Gastrocnemius medialis (tissue), 4 donors: ENCODE measurements around the gene KCNJ9. TPM values are rescaled to one million over a fixed set of nuclear protein-coding genes. Genes with fewer than 3 reads are reported as not detected.

Source experiments
- ATAC-seq, 2 donors: fragments of 150-250 bp; one replicate each; pipeline ENCODE4 v1.9.1; 2016
- DNase-seq, 2 donors: peaks; one replicate each; pipeline ENCODE4 v3.0.0-alpha.2; 2019
- H3K27ac ChIP-seq, 4 donors: fragments of 200-600 bp; sonication (generic); 1 replicate in 1 of 4; 2 replicates in 3 of 4; pipeline ENCODE4 v1.5.1; 2016 to 2018; ENCODE audit warnings: mild to moderate bottlenecking in 2 of 4, moderate library complexity in 1 of 4
- H3K27me3 ChIP-seq, 3 donors: fragments of 200-600 bp; sonication (generic) in 2 of 3; 1 replicate in 1 of 3; 2 replicates in 2 of 3; pipeline versions ENCODE4 v1.5.1 to v1.6.0; 2016 to 2019; ENCODE audit warnings: mild to moderate bottlenecking in 1 of 3, moderate library complexity in 1 of 3
- H3K36me3 ChIP-seq, 2 donors: fragments of 200-600 bp; sonication (generic) in 1 of 2; one replicate each; pipeline ENCODE4 v1.5.1; 2017 to 2018
- H3K4me1 ChIP-seq, 2 donors: fragments of 200-600 bp; sonication (generic) in 1 of 2; one replicate each; pipeline ENCODE4 v1.5.1; 2016 to 2017; ENCODE audit warnings: mild to moderate bottlenecking in 2 of 2
- H3K4me3 ChIP-seq, 4 donors: fragments of 200-600 bp; sonication (generic) in 3 of 4; 1 replicate in 1 of 4; 2 replicates in 3 of 4; pipeline ENCODE4 v1.5.1; 2016 to 2019; ENCODE audit warnings: mild to moderate bottlenecking in 2 of 4
- H3K9me3 ChIP-seq, 3 donors: fragments of 200-600 bp; sonication (generic) in 2 of 3; 1 replicate in 1 of 3; 2 replicates in 2 of 3; pipeline ENCODE4 v1.5.1; 2016 to 2019
- CTCF ChIP-seq, 5 experiments: fragments of 450-650 bp in 3 of 5; fragments of 200-600 bp in 2 of 5; sonication (generic) in 2 of 5; IDR thresholded peaks in 4 of 5; conservative IDR thresholded peaks in 1 of 5; 1 replicate in 4 of 5; 2 replicates in 1 of 5; pipeline ENCODE4 v1.5.1; 2016 to 2019; ENCODE audit warnings: antibody characterized with exemption in 5 of 5, mild to moderate bottlenecking in 3 of 5, moderate library complexity in 3 of 5
- POLR2A ChIP-seq, 2 donors: fragments of 450-650 bp; IDR thresholded peaks; one replicate each; pipeline ENCODE4 v1.6.1; 2017; ENCODE audit warnings: antibody characterized with exemption in 2 of 2, mild to moderate bottlenecking in 2 of 2, moderate library complexity in 2 of 2
- in situ Hi-C, 4 donors: fragments of 200-750 bp; cut with MboI; loops; one replicate each; pipeline versions ENCODE4 v1.15.0 to v1.8.0; 2017; ENCODE audit warnings: low sequenced_read_pairs in 4 of 4
- intact Hi-C: fragments of 100-400 bp; cut with DNase I; formaldehyde crosslinking; loops from one replicate; pipeline ENCODE4 v1.15.1; 2023; ENCODE audit warnings: low total_unique reads
- total RNA-seq, 4 donors: library from RNA; depleted of rRNA; stranded (reverse); fragments of >200 nt; gene quantifications; one replicate each; pipeline versions ENCODE4 v1.1.0 to v1.2.3, GENCODE V29; 2016

KCNJ9 gene
- total RNA-seq, 4 donors from 2014 or later: not detected

DNA sequence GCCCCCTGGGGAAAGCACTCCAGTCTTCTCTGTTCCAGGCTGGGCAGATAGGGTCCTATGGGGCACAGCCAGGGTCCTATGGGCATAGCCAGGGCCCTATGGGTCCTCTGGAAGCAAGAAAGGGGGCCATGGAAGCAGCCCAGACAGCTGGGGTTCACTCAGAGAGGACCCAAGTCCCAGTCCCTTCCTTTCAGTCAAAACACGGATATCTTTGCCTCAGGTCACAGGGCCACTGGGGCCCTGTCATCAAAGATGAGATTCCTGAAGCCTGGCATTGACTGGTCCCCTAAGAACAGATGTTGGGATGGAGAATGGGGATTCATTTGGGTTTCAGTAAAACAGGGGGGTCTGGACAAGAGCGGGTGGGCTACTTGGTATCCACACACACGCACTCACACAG is 8.5 kb downstream of the KCNJ9 start:
- intact Hi-C loops: loop anchor here (5.0 to 10.0 kb wide), 2 partner anchors 202 to 285 kb away; no protein-coding TSS in a partner anchor
- no peak for ATAC-seq
- peaks cover 0 to 6% of the 10 kb centered on the region in 2 donors for H3K36me3 ChIP-seq

DNA sequence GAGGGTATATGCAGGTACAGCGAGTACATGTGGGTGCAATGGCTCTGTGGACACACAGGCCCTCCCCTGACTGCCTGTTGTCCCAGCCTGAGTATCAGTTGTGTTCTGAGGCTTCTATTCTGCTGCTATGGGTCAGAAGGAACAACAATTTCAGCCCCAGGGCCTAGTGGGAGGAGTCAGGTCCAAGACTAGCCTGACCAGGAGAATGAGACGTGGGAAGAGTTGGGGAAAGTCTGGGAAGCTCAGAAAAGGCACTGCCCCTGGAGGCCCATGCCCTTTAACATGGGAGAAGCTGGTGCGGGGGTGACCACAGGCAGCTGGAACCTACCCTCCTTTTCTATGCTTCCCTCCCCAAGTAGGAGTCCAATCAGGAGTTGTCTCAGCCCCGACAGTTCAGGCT is 9.4 kb downstream of the KCNJ9 start:
- in situ Hi-C loops: loop anchor here in 2 of 4 donors (10.0 to 25.0 kb wide), 3 partner anchors 164 to 272 kb away; partner anchors contain the start of genes NHLH1 (in 2 of the 2) and PEX19 (in 1 of the 2)
- H3K36me3 ChIP-seq: peaks cover 0 to 6% of the 10 kb centered on the region in 2 donors
- intact Hi-C loops: no loop called here
- no peaks in the 10 kb centered on the region for H3K9me3 ChIP-seq
- no peak overlapping the region for H3K27ac ChIP-seq
- ATAC-seq: no peak
- DNase-seq: no peak
- TF ChIP-seq CTCF (IDR thresholded peaks at IDR 0.05 in 4 of 5, conservative IDR thresholded peaks at IDR 0.05 in 1 of 5) (no peak), POLR2A (IDR thresholded peaks at IDR 0.05) (no peak)
- H3K4me3 ChIP-seq: no peak overlapping the region
- H3K27me3 ChIP-seq: no peaks in the 10 kb centered on the region
- peaks cover 0 to 5% of the 10 kb centered on the region in 2 donors for H3K4me1 ChIP-seq

More for the DNA sequence above, 8.5 kb downstream of the KCNJ9 start:
- no peak overlapping the region for H3K27ac ChIP-seq
- in situ Hi-C loops: loop anchor here in 3 of 4 donors (10.0 to 25.0 kb wide), 4 partner anchors 55 to 272 kb away; partner anchors contain the start of genes NHLH1 (in 2 of the 3), PEX19 (in 1 of the 3) and PIGM (in 1 of the 3)
- peaks cover 0 to 6% of the 10 kb centered on the region in 2 donors for H3K4me1 ChIP-seq
- no peaks in the 10 kb centered on the region for H3K9me3 ChIP-seq
- no peaks in the 10 kb centered on the region for H3K27me3 ChIP-seq
- no peak for TF ChIP-seq POLR2A (IDR thresholded peaks at IDR 0.05)
- no peak for TF ChIP-seq CTCF (IDR thresholded peaks at IDR 0.05 in 4 of 5, conservative IDR thresholded peaks at IDR 0.05 in 1 of 5)
- no peak overlapping the region for H3K4me3 ChIP-seq
- DNase-seq: no peak

GRCh38 chr1:160091666-160092223 is 10.4 kb downstream of the KCNJ9 start:
- ATAC-seq (no peak), DNase-seq (no peak)
- TF ChIP-seq CTCF (IDR thresholded peaks at IDR 0.05 in 4 of 5, conservative IDR thresholded peaks at IDR 0.05 in 1 of 5) (no peak), POLR2A (IDR thresholded peaks at IDR 0.05) (no peak)
- H3K27me3 ChIP-seq: no peaks in the 10 kb centered on the region
- in situ Hi-C loops (loop anchor here in 2 of 4 donors (10.0 to 25.0 kb wide), 3 partner anchors 163 to 271 kb away; partner anchors contain the start of genes NHLH1 (in 2 of the 2) and PEX19 (in 1 of the 2)), intact Hi-C loops (no loop called here)
- H3K4me3 ChIP-seq: no peak overlapping the region
- peaks cover 0 to 6% of the 10 kb centered on the region in 2 donors for H3K36me3 ChIP-seq
- H3K9me3 ChIP-seq: no peaks in the 10 kb centered on the region
- no peak overlapping the region for H3K27ac ChIP-seq
- peaks cover under 1 to 4% of the 10 kb centered on the region in 2 donors for H3K4me1 ChIP-seq

GRCh38 chr1:160092366-160093068 is 11.2 kb downstream of the KCNJ9 start:
- Histone ChIP-seq H3K4me3 (no peak overlapping the region), H3K27ac (no peak overlapping the region), H3K36me3 (peaks cover 0 to 6% of the 10 kb centered on the region in 2 donors), H3K9me3 (no peaks in the 10 kb centered on the region), H3K27me3 (no peaks in the 10 kb centered on the region), H3K4me1 (peaks cover 8 to 11% of the 10 kb centered on the region in 2 donors)
- in situ Hi-C loops (loop anchor here in 2 of 4 donors (10.0 to 25.0 kb wide), 3 partner anchors 162 to 270 kb away; partner anchors contain the start of genes NHLH1 (in 2 of the 2) and PEX19 (in 1 of the 2)), intact Hi-C loops (no loop called here)
- no peak for ATAC-seq
- no peak for DNase-seq
- no peak for TF ChIP-seq CTCF (IDR thresholded peaks at IDR 0.05 in 4 of 5, conservative IDR thresholded peaks at IDR 0.05 in 1 of 5)
- no peak for TF ChIP-seq POLR2A (IDR thresholded peaks at IDR 0.05)
